GM21737 (cell line): Measurements from ENCODE around the gene ADAP1.
A peak's percentile ranks its signal among the peaks of the same experiment; 100 is the strongest.

Experiments used
- ATAC-seq: cut with Tn5 transposase; IDR thresholded peaks from one replicate; pipeline ENCODE4 v1.9.1; 2021; ENCODE audit warnings: mild to moderate bottlenecking, moderate library complexity; ENCODE audit not compliant: unreplicated experiment

The ADAP1 gene

DNA sequence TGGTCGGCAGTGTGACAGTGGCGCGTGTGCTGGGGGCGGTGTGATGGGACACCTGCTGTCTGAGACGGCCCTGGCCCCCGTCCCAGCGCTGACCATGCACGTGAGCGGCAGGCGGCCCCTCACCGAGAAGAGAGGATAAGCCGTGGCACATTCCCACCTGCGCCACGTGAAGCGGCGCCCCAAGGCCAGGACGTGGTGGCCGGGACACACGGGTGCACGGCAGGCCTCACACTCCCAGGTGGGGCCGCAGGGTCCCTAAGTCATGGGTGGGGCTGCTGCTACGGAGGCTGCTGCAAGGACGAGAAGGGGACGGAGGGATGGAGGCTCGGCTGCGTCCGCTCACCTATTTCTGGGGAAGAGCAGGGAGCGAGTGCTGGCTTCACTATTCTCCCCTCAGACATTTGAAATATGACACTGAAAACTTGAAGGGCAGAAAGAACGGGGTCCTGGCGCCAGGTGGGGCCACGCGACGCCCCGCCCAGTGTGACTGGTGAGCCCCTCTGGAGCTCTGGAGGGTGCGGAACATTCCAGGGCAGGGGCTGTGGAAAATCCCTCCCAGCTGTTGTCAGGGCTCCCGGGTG lies 36.0 kb upstream of the ADAP1 start:
- no peak for ATAC-seq

DNA sequence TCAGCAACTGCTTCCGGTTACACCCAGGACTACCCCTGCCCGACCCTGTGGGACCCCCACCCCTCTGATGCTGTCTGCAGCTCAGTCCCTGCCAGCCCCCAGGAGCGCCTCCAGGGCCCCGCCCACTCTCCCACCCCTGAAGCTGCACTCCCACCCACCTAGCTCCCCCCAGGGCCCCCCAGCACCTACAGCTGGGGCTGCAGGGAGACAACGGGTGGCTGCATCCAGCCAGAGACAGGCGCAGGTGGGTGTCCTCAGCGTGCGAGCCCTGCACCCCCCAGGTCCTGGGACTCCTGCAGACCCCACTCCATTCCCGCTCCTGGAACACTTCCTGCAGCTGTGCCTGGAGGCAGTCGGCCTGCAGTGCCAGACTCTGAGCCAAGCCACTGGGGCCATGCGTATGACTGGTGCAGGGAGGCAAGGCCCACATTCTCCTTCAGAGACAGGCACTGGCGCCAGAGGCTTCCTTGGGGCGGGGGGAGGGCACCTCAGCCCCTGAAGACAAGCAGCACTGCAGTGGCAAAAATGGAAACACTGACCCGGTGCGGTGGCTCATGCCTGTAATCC lies 34.6 kb upstream of the ADAP1 start:
- no peak for ATAC-seq

DNA sequence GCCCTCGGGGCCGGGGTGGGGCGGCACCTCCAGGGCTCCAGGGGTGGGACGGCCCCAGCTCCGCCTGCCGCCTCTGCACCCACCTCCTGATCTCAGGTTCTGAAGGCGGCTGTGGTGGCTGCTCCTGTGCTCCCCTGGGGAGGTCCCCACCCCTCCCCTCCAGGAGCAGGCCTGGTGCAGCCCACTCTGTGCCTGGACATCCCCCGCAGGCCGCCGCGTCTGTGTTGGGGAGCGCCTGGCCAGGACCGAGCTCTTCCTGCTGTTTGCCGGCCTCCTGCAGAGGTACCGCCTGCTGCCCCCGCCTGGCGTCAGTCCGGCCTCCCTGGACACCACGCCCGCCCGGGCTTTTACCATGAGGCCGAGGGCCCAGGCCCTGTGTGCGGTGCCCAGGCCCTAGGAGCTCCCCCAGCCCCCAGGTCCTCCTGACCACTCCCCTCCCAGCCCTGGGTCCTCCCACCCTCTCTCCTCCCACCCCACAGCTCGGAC lies 34.0 kb upstream of the ADAP1 start:
- ATAC-seq = no peak

DNA sequence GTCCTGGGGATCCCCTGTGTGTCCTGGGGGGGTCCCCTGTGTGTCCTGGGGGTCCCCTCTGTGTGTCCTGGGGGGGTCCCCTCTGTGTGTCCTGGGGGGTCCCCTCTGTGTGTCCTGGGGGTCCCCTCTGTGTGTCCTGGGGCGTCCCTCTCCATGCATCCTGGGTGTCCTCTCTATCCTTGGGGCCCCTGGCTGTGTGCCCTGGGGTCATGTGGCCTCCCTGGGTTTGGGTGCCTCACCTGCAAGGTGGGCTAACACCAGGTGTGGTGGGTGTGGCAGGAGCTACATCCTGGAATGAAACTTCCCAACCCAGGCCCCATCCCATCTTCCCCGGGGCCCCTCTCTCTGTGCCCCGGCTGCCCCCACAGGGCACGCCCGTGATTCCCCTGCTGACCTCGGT lies 33.4 kb upstream of the ADAP1 start:
- ATAC-seq = no peak

DNA sequence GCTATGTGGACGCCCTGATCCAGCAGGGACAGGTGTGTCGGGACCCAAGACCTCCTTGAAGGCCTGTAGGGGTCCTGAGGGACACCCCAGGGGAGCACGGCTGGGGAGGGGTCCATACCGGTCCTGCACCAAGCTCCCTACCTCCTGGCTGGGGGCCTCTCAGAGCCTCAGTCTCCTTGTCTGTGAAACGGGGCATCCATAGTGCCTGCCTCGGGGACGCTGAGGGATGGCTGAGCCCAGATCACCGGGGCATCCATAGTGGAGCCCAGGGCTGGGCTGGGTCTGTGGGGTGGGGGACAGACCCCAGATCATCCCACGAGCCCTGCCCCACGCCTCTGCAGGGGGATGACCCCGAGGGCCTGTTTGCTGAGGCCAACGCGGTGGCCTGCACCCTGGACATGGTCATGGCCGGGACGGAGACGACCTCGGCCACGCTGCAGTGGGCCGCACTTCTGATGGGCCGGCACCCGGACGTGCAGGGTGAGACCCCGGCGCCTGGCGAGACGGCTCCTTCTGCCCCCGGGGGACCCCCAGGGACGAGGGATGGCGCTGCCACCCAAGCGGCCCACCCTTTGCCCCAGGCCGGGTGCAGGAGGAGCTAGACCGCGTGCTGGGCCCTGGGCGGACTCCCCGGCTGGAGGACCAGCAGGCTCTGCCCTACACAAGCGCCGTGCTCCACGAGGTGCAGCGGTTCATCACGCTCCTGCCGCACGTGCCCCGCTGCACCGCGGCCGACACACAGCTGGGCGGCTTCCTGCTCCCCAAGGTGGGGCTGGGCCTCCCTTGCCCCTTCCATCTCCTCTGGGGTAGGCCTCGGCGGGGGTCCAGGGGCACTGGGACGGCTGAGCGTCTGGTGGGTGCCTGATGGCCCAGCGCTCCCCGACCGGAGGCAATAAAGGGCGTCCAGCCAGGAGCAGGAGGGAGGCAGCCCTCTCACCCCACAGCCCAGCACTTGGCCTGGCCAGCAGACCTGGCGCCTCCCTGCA lies 32.6 kb upstream of the ADAP1 start:
- no peak for ATAC-seq

DNA sequence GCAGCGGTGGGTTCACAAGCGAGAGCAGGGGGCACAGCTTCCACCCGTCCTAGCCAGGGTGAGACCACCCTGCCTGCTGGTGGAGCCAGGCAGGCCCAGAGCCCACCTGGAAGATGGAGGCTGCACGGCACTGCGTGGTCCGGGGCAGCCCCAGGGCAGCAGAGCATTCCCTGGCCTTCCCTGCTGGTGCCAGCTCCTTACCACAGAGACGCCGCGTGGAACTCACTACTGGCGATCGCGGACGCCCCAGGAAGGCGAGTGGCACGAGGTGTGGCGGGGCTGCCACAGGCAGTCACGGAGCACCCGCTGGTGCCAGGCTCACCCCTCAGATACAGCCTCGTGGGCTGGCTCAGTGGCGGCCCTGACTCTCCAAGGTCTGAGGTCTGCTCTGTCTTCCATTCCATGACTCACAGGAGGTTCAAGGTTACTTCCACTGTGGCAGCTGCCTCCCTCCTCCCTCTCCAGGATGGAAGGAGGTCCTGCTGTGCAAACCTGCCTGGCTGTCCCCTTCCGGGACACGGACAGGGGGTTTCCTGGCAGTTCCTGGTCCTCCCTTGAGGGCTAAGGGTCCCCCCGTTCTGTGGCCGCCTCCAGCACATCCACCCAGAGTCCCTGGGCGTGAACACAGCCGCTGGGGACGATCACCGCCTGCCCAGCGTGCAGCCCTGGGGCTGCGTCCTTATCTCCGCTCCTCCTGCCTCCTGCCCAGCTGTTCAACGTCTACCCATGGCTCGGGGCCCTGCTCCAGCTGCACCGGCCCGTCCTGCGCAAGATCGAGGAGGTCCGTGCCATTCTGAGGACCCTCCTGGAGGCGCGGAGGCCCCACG lies 31.6 kb upstream of the ADAP1 start:
- ATAC-seq = no peak

DNA sequence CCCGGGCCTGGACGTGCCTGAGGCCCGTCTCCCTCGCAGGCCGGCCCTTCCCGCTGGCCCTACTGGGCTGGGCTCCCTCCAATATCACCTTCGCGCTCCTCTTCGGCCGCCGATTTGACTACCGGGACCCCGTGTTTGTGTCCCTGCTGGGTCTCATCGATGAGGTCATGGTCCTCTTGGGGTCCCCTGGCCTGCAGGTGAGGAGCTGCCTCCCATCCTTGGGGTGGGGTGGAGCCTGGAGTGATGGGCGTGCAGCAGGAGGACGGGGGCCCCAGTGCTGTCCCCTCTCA lies 30.6 kb upstream of the ADAP1 start:
- ATAC-seq = no peak

DNA sequence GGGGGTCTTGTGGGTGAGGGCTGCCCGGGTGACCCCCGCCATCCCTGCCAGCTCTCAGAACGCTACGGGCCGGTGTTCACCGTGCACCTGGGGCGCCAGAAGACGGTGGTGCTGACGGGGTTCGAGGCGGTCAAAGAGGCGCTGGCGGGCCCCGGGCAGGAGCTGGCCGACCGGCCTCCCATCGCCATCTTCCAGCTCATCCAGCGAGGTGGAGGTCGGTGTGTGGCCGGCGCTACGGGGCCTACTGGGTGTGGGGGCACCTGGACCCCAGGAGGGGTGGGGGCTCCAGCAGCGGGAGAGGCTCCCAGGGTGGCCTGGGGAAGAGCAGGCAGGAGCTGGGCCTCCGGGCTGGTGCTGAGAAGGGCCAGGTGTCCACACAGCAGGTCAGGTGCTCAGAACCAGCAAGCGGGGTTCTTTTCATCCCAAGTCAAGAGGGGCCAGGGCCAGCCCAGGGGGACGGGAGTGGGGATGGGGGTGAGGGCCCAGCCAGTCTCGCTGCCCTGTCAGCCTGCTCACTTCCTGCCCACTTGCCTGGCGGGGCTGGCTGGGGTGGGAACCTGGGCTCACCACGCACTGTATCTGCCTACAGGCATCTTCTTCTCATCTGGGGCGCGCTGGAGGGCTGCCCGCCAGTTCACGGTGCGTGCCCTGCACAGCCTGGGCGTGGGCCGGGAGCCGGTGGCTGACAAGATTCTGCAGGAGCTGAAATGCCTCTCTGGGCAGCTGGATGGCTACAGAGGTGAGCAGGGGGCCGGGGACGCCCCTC lies 30.1 kb upstream of the ADAP1 start:
- no peak for ATAC-seq

DNA sequence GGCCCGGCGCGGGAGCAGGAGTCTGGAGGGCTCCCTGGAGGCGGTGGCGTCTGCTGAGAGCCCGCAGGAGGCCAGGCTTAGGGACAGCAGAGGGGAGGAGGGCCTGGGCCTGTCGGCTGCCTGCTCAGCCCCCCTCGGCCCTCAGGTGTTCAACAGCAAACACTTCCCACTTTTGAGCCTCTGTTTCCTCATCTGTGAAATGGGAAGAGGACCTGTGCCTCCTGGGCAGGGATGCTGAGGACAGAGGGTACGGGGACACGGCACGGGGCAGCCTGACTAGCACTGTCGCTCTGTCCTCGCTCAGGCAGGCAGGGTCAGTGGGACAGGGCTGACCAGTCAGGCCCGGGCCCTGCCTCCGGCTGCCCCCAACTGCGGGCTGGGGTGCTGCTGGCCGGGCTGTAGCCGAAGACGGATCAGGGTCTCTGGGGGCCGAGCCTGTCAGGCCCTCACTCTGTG lies 29.2 kb upstream of the ADAP1 start:
- ATAC-seq = no peak

DNA sequence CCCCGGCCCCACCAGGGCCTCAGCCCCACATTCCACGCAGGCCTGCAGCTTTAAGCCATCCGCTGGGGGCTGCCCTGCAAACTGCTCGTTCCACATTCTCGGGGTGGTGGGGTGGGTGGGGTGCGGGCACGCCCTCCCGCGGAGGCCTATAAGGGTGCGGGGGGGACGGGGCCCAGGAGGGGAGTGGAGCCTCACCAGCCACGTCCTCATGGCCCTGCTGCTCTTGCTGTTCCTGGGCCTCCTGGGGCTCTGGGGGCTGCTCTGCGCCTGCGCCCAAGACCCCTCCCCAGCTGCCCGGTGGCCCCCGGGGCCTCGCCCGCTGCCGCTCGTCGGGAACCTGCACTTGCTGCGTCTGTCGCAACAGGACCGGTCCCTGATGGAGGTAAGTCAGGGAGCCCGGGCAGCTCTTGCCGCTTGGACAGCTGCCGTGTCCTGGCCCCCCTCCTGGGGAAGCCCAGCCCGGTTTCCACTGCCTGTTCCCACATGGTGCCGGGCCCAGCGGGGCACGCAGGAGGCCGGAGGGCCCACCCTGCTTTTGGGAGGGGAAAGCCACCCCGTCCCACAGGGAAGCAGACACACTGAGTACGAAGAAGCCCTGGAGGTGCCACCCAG lies 28.6 kb upstream of the ADAP1 start, which contains the start of gene CYP2W1:
Gene CYP2W1 (plus strand): TSS at position 178 of the 612 bp plus-strand sequence. CDS start 31 bp downstream, at position 209.
- ATAC-seq = no peak

DNA sequence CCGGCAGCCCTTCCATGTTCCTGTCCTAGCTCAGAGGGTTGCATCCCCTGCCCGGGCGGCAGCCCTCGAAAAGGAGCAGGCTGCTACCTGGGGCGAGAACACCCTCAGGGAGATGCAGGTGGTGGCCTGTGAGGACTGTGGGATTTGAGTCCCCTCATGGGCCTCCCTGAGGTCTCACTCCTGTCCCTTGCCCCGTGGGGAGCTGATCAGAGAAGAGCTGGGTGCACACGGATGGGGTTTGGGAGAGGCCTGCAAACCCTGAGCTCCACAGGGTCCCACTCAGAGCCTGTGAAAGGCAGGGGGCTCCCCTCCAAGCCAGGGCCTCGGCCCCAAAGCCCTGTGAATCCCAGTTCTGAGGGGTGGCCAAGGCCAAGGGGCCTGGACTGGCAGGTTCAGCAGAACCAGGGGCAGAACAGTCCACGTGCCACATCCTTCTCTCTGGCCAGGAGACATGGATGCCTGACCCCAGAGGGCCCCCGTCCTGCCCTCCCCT lies 28.1 kb upstream of the ADAP1 start:
- ATAC-seq = no peak

DNA sequence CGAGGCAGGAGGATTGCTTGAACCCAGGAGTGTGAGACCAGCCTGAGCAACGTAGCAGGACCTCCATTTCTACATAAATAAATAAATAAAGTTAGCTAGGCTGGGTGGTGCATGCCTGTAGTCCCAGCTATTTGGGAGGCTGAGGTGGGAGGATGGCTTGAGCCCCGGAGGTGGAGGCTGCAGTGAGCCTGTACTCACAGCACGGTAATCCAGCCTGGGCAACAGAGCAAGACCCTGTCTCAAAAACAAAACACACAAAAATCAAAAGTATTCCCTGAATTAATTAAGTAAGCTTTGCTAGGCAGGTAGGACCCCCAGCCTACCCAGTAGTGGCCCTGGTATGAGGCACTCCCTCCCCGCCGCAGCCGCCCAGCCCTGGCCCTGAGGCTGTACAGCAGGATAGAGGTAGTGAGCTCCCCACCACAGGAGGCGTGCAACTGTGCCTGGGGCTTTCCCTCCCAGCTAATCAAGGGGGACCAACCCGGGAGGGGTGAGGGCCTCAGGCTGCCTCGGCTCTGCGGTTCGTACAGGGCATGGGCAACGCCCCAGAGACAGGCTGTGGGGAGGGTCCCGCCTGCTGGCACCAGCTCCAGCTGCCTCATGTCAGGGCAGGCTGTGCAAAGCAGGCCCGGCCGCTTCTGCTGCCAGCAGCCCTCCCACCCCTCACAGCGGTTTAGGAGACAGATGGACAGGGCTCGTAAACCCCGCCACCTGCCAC lies 27.5 kb upstream of the ADAP1 start:
- ATAC-seq = no peak

DNA sequence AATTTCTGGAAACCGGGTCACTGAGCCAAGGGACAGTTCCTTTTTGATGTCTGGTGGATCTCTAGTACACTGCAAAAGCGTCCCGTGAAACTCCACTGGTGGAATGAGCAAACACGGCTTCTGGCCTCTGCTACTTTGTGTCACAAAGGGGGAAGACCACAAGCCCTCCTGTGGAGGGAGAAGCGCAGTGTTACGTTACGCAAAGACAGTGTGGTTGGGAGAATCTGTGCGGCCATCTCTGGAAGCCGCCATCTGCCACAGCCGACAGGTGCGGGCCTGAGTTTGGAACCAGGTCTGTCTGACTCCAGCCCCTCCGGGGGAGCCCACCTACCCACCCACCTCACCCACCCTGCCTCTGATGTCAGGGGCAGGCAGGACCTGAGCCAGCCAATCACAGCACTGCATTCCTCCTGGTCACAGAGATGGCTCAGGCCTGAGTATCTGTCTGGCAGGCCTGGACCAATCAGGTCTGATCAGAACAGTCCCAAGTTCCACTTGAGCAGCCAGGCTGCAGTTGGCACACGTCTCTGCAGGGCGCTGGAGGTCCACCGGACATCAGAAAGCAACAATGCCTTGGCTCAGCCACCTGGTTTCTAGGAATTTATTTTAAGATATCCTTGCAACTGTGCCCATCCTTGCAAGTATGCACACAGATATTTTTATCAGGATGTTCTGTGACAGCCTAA lies 25.5 kb upstream of the ADAP1 start:
- no peak for ATAC-seq

DNA sequence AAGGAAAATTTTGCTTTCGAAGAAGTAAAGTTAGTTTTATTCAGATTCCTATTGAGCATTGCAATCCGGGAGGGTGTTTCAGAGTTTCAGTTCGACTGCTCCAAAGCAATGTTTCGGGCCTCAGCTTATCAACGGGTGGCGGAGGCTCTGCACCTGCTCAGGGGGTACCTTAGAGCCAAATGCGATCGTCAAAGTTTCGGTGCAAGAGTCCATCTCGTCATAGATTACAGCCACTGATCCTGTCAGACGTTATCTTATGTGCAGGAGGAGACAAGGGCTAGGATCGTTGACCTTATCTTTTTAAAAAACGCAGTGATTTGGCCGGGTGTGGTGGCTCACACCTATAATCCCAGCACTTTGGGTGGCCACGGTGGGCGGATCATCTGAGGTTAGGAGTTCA lies 24.7 kb upstream of the ADAP1 start:
- ATAC-seq = no peak

DNA sequence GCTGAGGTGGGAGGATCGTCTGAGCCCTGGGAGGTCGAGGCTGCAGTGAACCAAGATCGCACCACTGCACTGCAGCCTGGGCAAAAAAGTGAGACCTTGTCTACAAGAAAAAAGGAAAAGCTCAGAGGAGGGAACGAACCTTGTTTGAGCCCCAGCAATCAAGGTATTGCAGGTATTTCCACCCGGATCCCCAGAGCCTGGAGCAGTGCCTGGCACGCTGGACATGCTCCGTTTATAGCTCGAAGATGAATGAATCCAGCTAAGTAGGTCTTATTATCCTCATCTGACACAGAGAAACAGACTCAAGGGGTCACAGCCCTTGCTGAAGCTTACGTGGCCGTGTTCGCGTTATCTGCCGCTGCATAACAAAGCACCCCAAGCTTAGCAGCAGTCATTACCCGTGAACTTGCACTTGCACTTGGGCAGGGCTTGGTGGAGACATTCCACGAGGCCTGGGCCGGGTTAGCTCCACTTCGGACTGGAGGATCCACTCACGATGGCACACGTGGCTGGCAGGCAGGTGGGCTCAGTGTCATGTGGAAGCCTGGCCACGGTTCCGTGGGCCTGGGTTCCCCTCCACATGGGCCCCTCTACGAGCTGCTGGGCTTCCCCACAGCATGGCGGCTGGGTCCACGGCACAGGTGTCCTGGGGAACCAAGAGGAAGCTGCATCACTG lies 24.1 kb upstream of the ADAP1 start:
- ATAC-seq = no peak

DNA sequence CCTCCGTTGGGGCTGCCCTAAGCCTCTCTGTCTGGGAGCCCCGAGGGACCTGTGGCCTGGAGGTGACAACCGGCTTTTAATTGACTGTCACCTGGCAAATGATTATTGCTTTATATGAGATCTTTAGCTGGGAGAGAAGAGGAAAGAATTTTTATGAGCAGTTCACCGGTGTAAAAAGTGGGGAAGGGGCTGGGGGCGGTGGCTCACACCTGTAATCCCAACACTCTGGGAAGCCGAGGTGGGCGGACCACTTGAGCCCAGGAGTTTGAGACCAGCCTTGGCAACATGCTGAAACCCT lies 23.5 kb upstream of the ADAP1 start:
- no peak for ATAC-seq

DNA sequence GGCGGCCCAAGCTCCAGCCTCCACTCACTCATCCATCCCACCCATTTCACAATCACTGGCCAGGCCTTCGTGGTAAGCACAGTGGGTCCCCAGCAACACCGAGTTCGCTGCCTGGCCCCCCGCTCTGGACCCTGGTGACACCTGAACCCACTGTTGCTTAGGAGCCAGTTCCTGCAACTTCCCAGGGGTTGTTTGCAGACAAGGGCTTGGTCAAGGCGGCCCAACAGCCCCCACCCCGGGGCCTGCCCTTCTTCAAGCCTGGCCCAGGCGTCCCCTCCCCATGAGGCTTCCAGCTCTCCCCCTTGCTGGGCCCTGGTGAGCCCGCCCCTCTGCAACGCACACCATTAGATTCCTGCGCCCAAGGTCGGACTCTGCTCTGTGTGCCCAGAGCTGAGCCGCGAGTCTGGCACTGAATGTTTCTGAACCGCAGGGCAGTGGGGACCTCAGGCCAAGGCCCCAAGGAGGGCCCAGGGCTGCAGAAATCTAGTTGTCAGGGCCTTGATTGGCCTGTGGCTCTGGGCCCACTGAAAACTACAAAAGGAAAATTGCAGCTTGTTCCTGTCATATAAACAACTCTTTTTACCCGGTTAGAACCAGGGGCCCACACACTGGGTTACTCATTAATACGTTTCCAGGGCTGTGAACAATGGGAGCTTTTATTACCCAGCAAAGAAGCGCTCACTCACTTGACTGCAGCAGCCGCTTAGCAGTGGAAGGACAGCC lies 23.0 kb upstream of the ADAP1 start:
- peak; percentile 35 for ATAC-seq
